ENCODE data around the gene APOBEC3B.

GRCh38 chr22:38938925-38939324 is 43.2 kb upstream of the APOBEC3B start:
- TF ChIP-seq CTCF (conservative IDR thresholded peaks at IDR 0.05; ENCODE audit: low read depth, low read length) (no peak), EZH2 (IDR thresholded peaks at IDR 0.05; ENCODE audit: low read length, unreplicated experiment) (no peak), EZH2phosphoT487 (IDR thresholded peaks at IDR 0.05; ENCODE audit: borderline replicate concordance, low read length) (no peak)

All from PC-3 (cell line).